ENCODE measurements around the gene DLAT. TPM values are rescaled to one million over a fixed set of nuclear protein-coding genes. Genes with fewer than 3 reads are reported as not detected.
"Not testable (repeated sequence)": the region's sequence is repeated elsewhere in the genome, so short reads cannot be mapped to it uniquely, and the experiment has no call there.

The DLAT gene
- total RNA-seq, 1 donor from 2014 or later = 36.7 TPM

- TF ChIP-seq CTCF (IDR thresholded peaks at IDR 0.05; ENCODE audit: unreplicated experiment) = no peak
- H3K9me3 Mint-ChIP-seq (ENCODE audit: low read depth) = peaks cover 4% of the 10 kb centered on the region
- peaks cover 37% of the 10 kb centered on the region for H3K36me3 Mint-ChIP-seq (ENCODE audit: insufficient read depth)
- H3K27ac Mint-ChIP-seq = no peak overlapping the region
- no peaks in the 10 kb centered on the region for H3K4me1 Mint-ChIP-seq (ENCODE audit: low read depth)
- DNase-seq (ENCODE audit: low spot score, unreplicated experiment) = no peak
- H3K4me3 Mint-ChIP-seq (ENCODE audit: low read depth) = no peak overlapping the region
- H3K27me3 Mint-ChIP-seq = no peaks in the 10 kb centered on the region
Observed at GRCh38 chr11:112042161-112042960, 17.2 kb downstream of the DLAT start.

GRCh38 chr11:112042961-112043304 is 17.7 kb downstream of the DLAT start:
- H3K27ac Mint-ChIP-seq = no peak overlapping the region
- TF ChIP-seq CTCF (IDR thresholded peaks at IDR 0.05; ENCODE audit: unreplicated experiment) = no peak

GRCh38 chr11:112044961-112045360 is 19.8 kb downstream of the DLAT start:
- Mint-ChIP-seq H3K27me3 (no peaks in the 10 kb centered on the region), H3K36me3 (ENCODE audit: insufficient read depth) (peaks cover 52% of the 10 kb centered on the region), H3K4me1 (ENCODE audit: low read depth) (no peaks in the 10 kb centered on the region), H3K27ac (no peak overlapping the region), H3K4me3 (ENCODE audit: low read depth) (no peak overlapping the region), H3K9me3 (ENCODE audit: low read depth) (peaks cover 6% of the 10 kb centered on the region)
- no peak for DNase-seq (ENCODE audit: low spot score, unreplicated experiment)
- TF ChIP-seq CTCF (IDR thresholded peaks at IDR 0.05; ENCODE audit: unreplicated experiment) = no peak

More at GRCh38 chr11:112042961-112043304, 17.7 kb downstream of the DLAT start:
- H3K27me3 Mint-ChIP-seq = no peaks in the 10 kb centered on the region
- no peak for DNase-seq (ENCODE audit: low spot score, unreplicated experiment)
- no peaks in the 10 kb centered on the region for H3K4me1 Mint-ChIP-seq (ENCODE audit: low read depth)
- peaks cover 6% of the 10 kb centered on the region for H3K9me3 Mint-ChIP-seq (ENCODE audit: low read depth)
- no peak overlapping the region for H3K4me3 Mint-ChIP-seq (ENCODE audit: low read depth)
- peaks cover 42% of the 10 kb centered on the region for H3K36me3 Mint-ChIP-seq (ENCODE audit: insufficient read depth)

- not testable (repeated sequence) for H3K27me3 Mint-ChIP-seq; H3K27ac Mint-ChIP-seq; H3K9me3 Mint-ChIP-seq (ENCODE audit: low read depth); H3K4me3 Mint-ChIP-seq (ENCODE audit: low read depth); DNase-seq (ENCODE audit: low spot score, unreplicated experiment); H3K4me1 Mint-ChIP-seq (ENCODE audit: low read depth)
- H3K36me3 Mint-ChIP-seq (ENCODE audit: insufficient read depth) = peaks cover 59% of the 10 kb centered on the region
Observed at GRCh38 chr11:112046647-112047046, 21.4 kb downstream of the DLAT start.

- Mint-ChIP-seq H3K27ac (peak overlapping the region; percentile 13), H3K36me3 (ENCODE audit: insufficient read depth) (peaks cover 62% of the 10 kb centered on the region)
- not testable (repeated sequence) for H3K4me3 Mint-ChIP-seq (ENCODE audit: low read depth); H3K9me3 Mint-ChIP-seq (ENCODE audit: low read depth); H3K27me3 Mint-ChIP-seq; H3K4me1 Mint-ChIP-seq (ENCODE audit: low read depth); DNase-seq (ENCODE audit: low spot score, unreplicated experiment)
Observed at GRCh38 chr11:112048256-112048655, 23.0 kb downstream of the DLAT start.

GRCh38 chr11:112049777-112050176 is 24.6 kb downstream of the DLAT start:
- Mint-ChIP-seq H3K9me3 (ENCODE audit: low read depth) (peaks cover 6% of the 10 kb centered on the region), H3K27me3 (no peaks in the 10 kb centered on the region), H3K4me1 (ENCODE audit: low read depth) (no peaks in the 10 kb centered on the region), H3K36me3 (ENCODE audit: insufficient read depth) (peaks cover 58% of the 10 kb centered on the region), H3K27ac (peak overlapping the region; percentile 5), H3K4me3 (ENCODE audit: low read depth) (no peak overlapping the region)
- TF ChIP-seq CTCF (IDR thresholded peaks at IDR 0.05; ENCODE audit: unreplicated experiment) = no peak
- DNase-seq (ENCODE audit: low spot score, unreplicated experiment) = no peak
